Naive thymus-derived CD8-positive, alpha-beta T cell (primary cell): ENCODE results near the gene CCDC200. TPM values are rescaled to one million over a fixed set of nuclear protein-coding genes. Genes with fewer than 3 reads are reported as not detected.

Experiments used
- ATAC-seq, 2 donors: fragments of 150-1000 bp; cut with Tn5 transposase in 1 of 2; sonication (Bioruptor Pico), chemical (Tn5 transposase) in 1 of 2; 1 replicate in 1 of 2; 2 replicates in 1 of 2; pipeline ENCODE4 v1.10.0; 2021; ENCODE audit warnings: mild to moderate bottlenecking in 2 of 2, moderate library complexity in 2 of 2
- POLR2A ChIA-PET: fragments of 350-600 bp; sonication (Branson Sonifier 250); formaldehyde crosslinking; loops from one replicate; lab custom pipeline; 2021; ENCODE audit warnings: antibody characterized with exemption; lab: Charles Lee
- DNase-seq, 10 donors: peaks; one replicate each; pipeline versions ENCODE4 v3.0.0 to v3.0.0-alpha.2; 2020 to 2022
- H3K27ac Mint-ChIP-seq, 10 donors: one replicate each; pipeline ENCODE4 v1.8.0; 2020 to 2022; ENCODE audit warnings: mild to moderate bottlenecking in 10 of 10, mixed read lengths in 10 of 10, moderate library complexity in 4 of 10, inconsistent platforms in 1 of 10
- H3K27me3 Mint-ChIP-seq, 5 donors: one replicate each; pipeline ENCODE4 v1.8.0; 2021 to 2022; ENCODE audit warnings: mixed read lengths in 5 of 5
- H3K36me3 Mint-ChIP-seq, 3 donors: one replicate each; pipeline ENCODE4 v1.8.0; 2020 to 2022; ENCODE audit warnings: mixed read lengths in 3 of 3, mild to moderate bottlenecking in 2 of 3, inconsistent platforms in 1 of 3
- H3K4me1 Mint-ChIP-seq, 4 donors: one replicate each; pipeline ENCODE4 v1.8.0; 2021 to 2022; ENCODE audit warnings: mixed read lengths in 4 of 4
- H3K4me3 Mint-ChIP-seq, 10 donors: one replicate each; pipeline ENCODE4 v1.8.0; 2020 to 2022; ENCODE audit warnings: mild to moderate bottlenecking in 10 of 10, mixed read lengths in 10 of 10, moderate library complexity in 6 of 10, inconsistent platforms in 1 of 10
- H3K9me3 Mint-ChIP-seq, 9 donors: one replicate each; pipeline ENCODE4 v1.8.0; 2020 to 2022; ENCODE audit warnings: mixed read lengths in 9 of 9, mild to moderate bottlenecking in 3 of 9, inconsistent platforms in 1 of 9, moderate library complexity in 1 of 9
- polyA plus RNA-seq, 3 donors: library from polyadenylated mRNA; unstranded; fragments of 300-500 nt; fragmentation: Illumina TruSeq; gene quantifications; one replicate each; pipeline ENCODE4 v1.2.3, GENCODE V29; 2021
- total RNA-seq, 8 experiments: library from RNA in 2 of 8; stranded (reverse) in 2 of 8; gene quantifications; one replicate each; pipeline ENCODE4 v1.2.3 and lab custom pipeline; 2021 to 2026

The CCDC200 gene
- total and polyA plus RNA-seq, 5 experiments from 2014 or later = 0.69 to 2.1 (median 1.1) TPM; not detected in 1

GRCh38 chr17:43175213-43176118 is 53.0 kb downstream of the CCDC200 start:
- DNase-seq = no peak
- Mint-ChIP-seq H3K4me3 (peak overlapping the region in 9 of 10 donors; percentile 4 to 73 (median 69)), H3K9me3 (no peaks in the 10 kb centered on the region), H3K27me3 (no peaks in the 10 kb centered on the region), H3K4me1 (peaks cover 21 to 60% (median 44%) of the 10 kb centered on the region in 4 donors), H3K27ac (peak overlapping the region; percentile 68 to 93 (median 90)), H3K36me3 (peaks cover 0 to 48% (median 19%) of the 10 kb centered on the region in 3 donors)
- no peak for ATAC-seq
- POLR2A ChIA-PET = no interaction called here

- DNase-seq (no peak), ATAC-seq (no peak)
- POLR2A ChIA-PET = interaction anchor here (0.5 to 3.5 kb wide), 25 partner anchors 27 to 783 kb away, joined by 3 to 43 read pairs (median 4); partner anchors contain the start of genes BECN1, BRCA1, DHX8 and IFI35
- no peaks in the 10 kb centered on the region for H3K9me3 Mint-ChIP-seq
- peaks cover 0 to 18% (median 9%) of the 10 kb centered on the region in 3 donors for H3K36me3 Mint-ChIP-seq
- no peak overlapping the region for H3K27ac Mint-ChIP-seq
- H3K27me3 Mint-ChIP-seq = no peaks in the 10 kb centered on the region
- H3K4me3 Mint-ChIP-seq = no peak overlapping the region
- H3K4me1 Mint-ChIP-seq = peaks cover 18 to 44% (median 33%) of the 10 kb centered on the region in 4 donors
These were observed 56.6 kb downstream of the CCDC200 start for GRCh38 chr17:43171586-43172487.

Other genes starting within 250 kb of the CCDC200 start
- under 1 TPM; 0.38 to 0.49 TPM for gene PTGES3L, start 248.5 kb downstream of the CCDC200 start, total RNA-seq
- under 1 TPM in 2 of 3 donors, not detected in 1; 0.30 to 0.51 TPM for gene PTGES3L, start 248.5 kb downstream of the CCDC200 start, polyA plus RNA-seq
- gene RUNDC1, start 248.1 kb downstream of the CCDC200 start, total RNA-seq = 10 to 100 TPM; 18.6 to 18.8 TPM
- gene RUNDC1, start 248.1 kb downstream of the CCDC200 start, polyA plus RNA-seq = 10 to 100 TPM; 11.8 to 15.9 (median 14.6) TPM
- 1,000 to 10,000 TPM; 1,609 to 1,640 TPM for gene RPL27, start 230.2 kb downstream of the CCDC200 start, total RNA-seq
- gene RPL27, start 230.2 kb downstream of the CCDC200 start, polyA plus RNA-seq = 1,000 to 10,000 TPM; 2,416 to 2,846 (median 2,434) TPM
- gene IFI35, start 221.8 kb downstream of the CCDC200 start, total RNA-seq = 10 to 100 TPM; 35.7 to 39.1 TPM
- gene IFI35, start 221.8 kb downstream of the CCDC200 start, polyA plus RNA-seq = 10 to 100 TPM; 44.8 to 49.8 (median 47.2) TPM
- gene VAT1, start 206.2 kb downstream of the CCDC200 start, total RNA-seq = 10 to 100 TPM; 36.7 to 42.2 TPM
- gene VAT1, start 206.2 kb downstream of the CCDC200 start, polyA plus RNA-seq = 10 to 100 TPM; 24.7 to 33.9 (median 28.2) TPM
- under 1 TPM in 1 of 2 experiments, not detected in 1; 0.16 TPM for gene RND2, start 203.4 kb downstream of the CCDC200 start, total RNA-seq
- under 1 TPM in 2 of 3 donors, not detected in 1; 0.08 to 0.09 TPM for gene RND2, start 203.4 kb downstream of the CCDC200 start, polyA plus RNA-seq
- gene BRCA1, start 103.3 kb downstream of the CCDC200 start, total RNA-seq = 1 to 10 TPM; 5.8 to 6.2 TPM
- 1 to 10 TPM in 2 of 3 donors, under 1 TPM in 1; 0.35 to 1.8 (median 1.2) TPM for gene BRCA1, start 103.3 kb downstream of the CCDC200 start, polyA plus RNA-seq
- 10 to 100 TPM; 81.3 to 88.0 TPM for gene NBR1, start 57.4 kb downstream of the CCDC200 start, total RNA-seq
- 10 to 100 TPM; 63.3 to 73.2 (median 68.1) TPM for gene NBR1, start 57.4 kb downstream of the CCDC200 start, polyA plus RNA-seq
- 10 to 100 TPM; 17.3 to 18.0 TPM for gene TMEM106A, start 16.7 kb downstream of the CCDC200 start, total RNA-seq
- gene TMEM106A, start 16.7 kb downstream of the CCDC200 start, polyA plus RNA-seq = 1 to 10 TPM; 4.1 to 5.5 (median 4.2) TPM
- 1,000 to 10,000 TPM; 8,620 to 8,904 TPM for gene RNU2-1, start 5.4 kb upstream of the CCDC200 start, total RNA-seq
- gene RNU2-1, start 5.4 kb upstream of the CCDC200 start, polyA plus RNA-seq = not detected
- gene ARL4D, start 170.4 kb upstream of the CCDC200 start, total RNA-seq = 1 to 10 TPM; 1.6 to 2.4 TPM
- 1 to 10 TPM; 1.1 to 3.2 (median 2.2) TPM for gene ARL4D, start 170.4 kb upstream of the CCDC200 start, polyA plus RNA-seq